HFFc6 (cell line): ENCODE data around the gene DYNC1LI2. TPM values are rescaled to one million over a fixed set of nuclear protein-coding genes. Genes with fewer than 3 reads are reported as not detected.

Experiments
- DNase-seq: peaks from one replicate; pipeline ENCODE4 v3.0.0-alpha.2; 2018
- H3K27ac Mint-ChIP-seq: 2 replicates; pipeline ENCODE4 v1.8.0; 2020; ENCODE audit warnings: mild to moderate bottlenecking, mixed read lengths
- H3K27me3 Mint-ChIP-seq: 2 replicates; pipeline ENCODE4 v1.8.0; 2021; ENCODE audit warnings: mild to moderate bottlenecking, moderate library complexity, mixed read lengths; ENCODE audit not compliant: insufficient read depth
- H3K36me3 Mint-ChIP-seq: 2 replicates; pipeline ENCODE4 v1.8.0; 2021; ENCODE audit warnings: low read depth, mixed read lengths
- H3K4me1 Mint-ChIP-seq: 2 replicates; pipeline ENCODE4 v1.8.0; 2020; ENCODE audit warnings: low read depth, mixed read lengths
- H3K4me3 Mint-ChIP-seq: 2 replicates; pipeline ENCODE4 v1.8.0; 2020; ENCODE audit warnings: mild to moderate bottlenecking, moderate library complexity, mixed read lengths
- H3K9me3 Mint-ChIP-seq: 2 replicates; pipeline ENCODE4 v1.8.0; 2020; ENCODE audit warnings: mild to moderate bottlenecking, mixed read lengths
- total RNA-seq, 6 experiments: library from RNA; stranded (reverse); fragmentation: NEBNext Ultra II Directional; extraction: Animal tissue kit (Norgen Biotek cat#: 25700); gene quantifications; 2 replicates in 1 of 6; 3 replicates in 5 of 6; pipeline ENCODE4 v1.2.3, GENCODE V29; 2021
- TF ChIP-seq, protein P1 (sequence below): fragments of 200-600 bp; sonication (generic); IDR thresholded peaks from 2 replicates; pipeline ENCODE4 v1.5.0; 2021; ENCODE audit warnings: antibody characterized with exemption, mild to moderate bottlenecking

The DYNC1LI2 gene
- total RNA-seq, 6 experiments from 2014 or later: 84.7 to 103 (median 99.7) TPM

DNA sequence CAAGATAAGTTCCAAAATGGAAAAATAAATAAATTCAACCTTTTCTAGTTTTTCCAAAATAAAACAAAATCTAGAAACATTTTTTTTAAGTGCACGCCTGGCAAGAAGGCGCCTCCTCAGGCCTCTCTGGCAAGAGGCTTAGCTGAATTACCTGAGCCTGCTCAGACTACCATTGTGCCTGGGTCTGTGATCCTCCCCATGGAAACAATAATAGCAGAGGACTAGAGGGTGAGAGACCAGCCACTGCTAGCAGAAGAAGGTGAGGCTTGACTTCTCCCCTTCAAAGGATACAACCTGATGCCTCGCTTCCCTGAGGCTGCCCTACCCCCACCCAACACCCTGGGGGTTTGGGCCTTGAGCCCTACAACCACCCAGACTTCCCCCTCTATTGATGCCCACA, 35.1 kb upstream of the DYNC1LI2 start:
- Mint-ChIP-seq H3K9me3 (no peaks in the 10 kb centered on the region), H3K36me3 (no peaks in the 10 kb centered on the region), H3K4me3 (no peak overlapping the region), H3K27ac (no peak overlapping the region), H3K4me1 (no peaks in the 10 kb centered on the region), H3K27me3 (no peaks in the 10 kb centered on the region)
- TF ChIP-seq, protein P1, sequence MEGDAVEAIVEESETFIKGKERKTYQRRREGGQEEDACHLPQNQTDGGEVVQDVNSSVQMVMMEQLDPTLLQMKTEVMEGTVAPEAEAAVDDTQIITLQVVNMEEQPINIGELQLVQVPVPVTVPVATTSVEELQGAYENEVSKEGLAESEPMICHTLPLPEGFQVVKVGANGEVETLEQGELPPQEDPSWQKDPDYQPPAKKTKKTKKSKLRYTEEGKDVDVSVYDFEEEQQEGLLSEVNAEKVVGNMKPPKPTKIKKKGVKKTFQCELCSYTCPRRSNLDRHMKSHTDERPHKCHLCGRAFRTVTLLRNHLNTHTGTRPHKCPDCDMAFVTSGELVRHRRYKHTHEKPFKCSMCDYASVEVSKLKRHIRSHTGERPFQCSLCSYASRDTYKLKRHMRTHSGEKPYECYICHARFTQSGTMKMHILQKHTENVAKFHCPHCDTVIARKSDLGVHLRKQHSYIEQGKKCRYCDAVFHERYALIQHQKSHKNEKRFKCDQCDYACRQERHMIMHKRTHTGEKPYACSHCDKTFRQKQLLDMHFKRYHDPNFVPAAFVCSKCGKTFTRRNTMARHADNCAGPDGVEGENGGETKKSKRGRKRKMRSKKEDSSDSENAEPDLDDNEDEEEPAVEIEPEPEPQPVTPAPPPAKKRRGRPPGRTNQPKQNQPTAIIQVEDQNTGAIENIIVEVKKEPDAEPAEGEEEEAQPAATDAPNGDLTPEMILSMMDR: no peak
- DNase-seq: no peak

DNA sequence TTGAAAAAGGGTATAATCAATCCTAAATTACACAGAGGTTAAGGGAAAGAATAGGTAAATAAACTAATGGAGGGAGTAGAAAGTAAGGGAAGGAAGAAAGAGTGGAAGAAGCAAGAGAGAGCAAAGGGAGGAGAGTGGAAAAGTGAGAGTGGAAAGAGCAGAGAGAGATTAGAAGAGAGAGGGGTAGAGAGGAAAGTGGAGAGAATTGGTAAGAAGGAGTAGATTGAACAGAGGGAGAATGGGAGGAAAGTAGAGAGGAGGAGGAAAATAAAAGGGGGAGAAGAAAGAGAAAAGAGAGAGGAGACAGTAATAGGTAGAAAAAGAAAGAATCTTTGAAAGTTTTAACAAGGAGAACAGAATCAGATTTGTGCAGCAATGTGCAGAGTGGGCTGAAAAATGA, 25.0 kb upstream of the DYNC1LI2 start:
- no peak overlapping the region for H3K4me3 Mint-ChIP-seq
- TF ChIP-seq, protein P1: no peak
- H3K4me1 Mint-ChIP-seq: no peaks in the 10 kb centered on the region
- peaks cover 2% of the 10 kb centered on the region; the same call in 1 of the 2 replicates for H3K27me3 Mint-ChIP-seq
- no peaks in the 10 kb centered on the region for H3K36me3 Mint-ChIP-seq
- no peaks in the 10 kb centered on the region for H3K9me3 Mint-ChIP-seq
- no peak for DNase-seq
- no peak overlapping the region for H3K27ac Mint-ChIP-seq

DNA sequence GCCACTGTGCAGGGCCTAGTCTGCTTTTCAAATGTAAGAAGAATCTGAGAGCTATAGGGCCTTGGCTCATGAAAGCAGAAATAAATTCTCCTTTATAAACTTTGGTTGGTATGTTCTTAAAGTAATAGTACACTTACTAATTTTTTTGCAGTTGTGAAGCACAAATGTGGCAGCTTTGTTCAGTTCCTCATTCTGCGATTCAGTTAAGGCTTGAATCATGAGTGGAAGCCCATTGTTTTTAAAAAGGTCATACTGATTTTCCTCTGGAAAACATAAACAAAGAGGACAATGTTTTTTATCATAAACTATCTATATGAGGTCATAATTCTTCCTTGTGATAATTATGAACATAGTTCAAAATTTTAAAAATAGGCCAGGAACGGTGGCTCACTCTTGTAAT, 23.6 kb upstream of the DYNC1LI2 start:
- H3K27me3 Mint-ChIP-seq: peaks cover 2% of the 10 kb centered on the region; the same call in 1 of the 2 replicates
- no peak overlapping the region for H3K27ac Mint-ChIP-seq

DNA sequence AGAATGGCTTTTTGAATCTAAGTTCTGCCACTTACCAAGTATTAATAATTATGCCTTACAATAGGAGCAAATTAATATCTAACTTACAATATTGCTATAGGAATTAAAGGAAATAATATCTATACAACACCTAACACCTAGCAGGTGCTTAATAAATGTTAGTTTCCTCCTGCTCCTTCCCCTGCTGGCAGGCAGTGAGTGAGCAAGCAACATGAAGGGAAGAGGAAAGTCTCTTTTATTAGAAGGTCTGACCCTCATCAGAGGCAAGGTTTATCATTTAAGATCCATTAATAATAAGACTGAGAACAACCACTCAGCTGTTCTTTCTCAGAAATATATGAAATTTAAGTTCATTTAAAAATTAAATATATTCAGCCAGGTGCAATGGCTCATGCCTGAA, 6.7 kb upstream of the DYNC1LI2 start:
- Mint-ChIP-seq H3K27ac (no peak overlapping the region), H3K4me3 (no peak overlapping the region), H3K9me3 (no peaks in the 10 kb centered on the region), H3K27me3 (peaks cover 3% of the 10 kb centered on the region), H3K4me1 (no peaks in the 10 kb centered on the region), H3K36me3 (no peaks in the 10 kb centered on the region)
- TF ChIP-seq, protein P1: peak; percentile 17; the same call in 1 of the 2 replicates
- DNase-seq: no peak

More for the DNA sequence above, 23.6 kb upstream of the DYNC1LI2 start:
- TF ChIP-seq, protein P1: no peak
- no peak for DNase-seq
- Mint-ChIP-seq H3K36me3 (no peaks in the 10 kb centered on the region), H3K9me3 (no peaks in the 10 kb centered on the region), H3K4me1 (no peaks in the 10 kb centered on the region), H3K4me3 (no peak overlapping the region)

DNA sequence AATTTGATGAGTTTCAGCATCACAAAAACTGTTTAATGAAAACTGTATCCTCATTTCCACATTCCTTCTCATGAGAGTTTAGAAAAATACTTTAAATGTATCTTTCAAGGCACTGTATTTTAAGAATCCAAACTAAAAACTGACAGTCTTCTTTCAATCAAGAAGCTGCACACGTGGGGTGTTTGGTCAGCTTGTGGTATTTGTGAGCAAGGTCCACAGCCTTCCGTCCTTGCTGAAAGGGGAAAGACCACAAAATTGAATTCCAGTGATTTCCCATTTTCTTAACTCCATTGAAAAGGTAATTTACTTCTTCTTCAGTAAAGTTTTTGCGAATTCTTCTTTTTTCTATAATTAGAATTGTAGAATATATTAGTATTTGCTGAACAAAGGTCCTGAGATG, 3.4 kb upstream of the DYNC1LI2 start:
- no peak overlapping the region for H3K27ac Mint-ChIP-seq
- peaks cover 12% of the 10 kb centered on the region for H3K36me3 Mint-ChIP-seq
- H3K4me3 Mint-ChIP-seq: no peak overlapping the region
- H3K4me1 Mint-ChIP-seq: peaks cover 19% of the 10 kb centered on the region
- no peaks in the 10 kb centered on the region; the same call in 1 of the 2 replicates for H3K9me3 Mint-ChIP-seq
- no peak for DNase-seq
- TF ChIP-seq, protein P1: no peak
- peaks cover 1% of the 10 kb centered on the region for H3K27me3 Mint-ChIP-seq

DNA sequence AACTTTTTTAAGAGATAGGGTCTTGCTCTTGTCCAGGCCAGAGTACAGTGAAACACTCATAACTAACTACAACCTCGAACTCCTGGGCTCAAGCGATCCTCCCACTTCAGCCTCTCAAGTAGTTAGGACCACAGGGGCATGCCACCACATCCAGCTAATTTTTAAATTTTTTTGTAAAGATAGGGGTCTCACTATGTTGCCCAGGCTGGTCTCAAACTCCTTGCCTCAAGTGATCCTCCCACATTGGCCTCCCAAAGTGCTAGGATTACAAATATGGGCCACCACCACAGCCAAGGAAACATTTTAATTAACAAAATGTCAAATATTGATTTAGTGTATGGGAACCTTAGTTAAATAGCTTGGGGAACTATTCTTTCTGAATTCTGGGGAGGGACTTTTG, 2.8 kb upstream of the DYNC1LI2 start:
- TF ChIP-seq, protein P1: no peak
- no peaks in the 10 kb centered on the region; the same call in 1 of the 2 replicates for H3K9me3 Mint-ChIP-seq
- DNase-seq: no peak
- H3K27ac Mint-ChIP-seq: no peak overlapping the region
- H3K4me3 Mint-ChIP-seq: no peak overlapping the region
- H3K27me3 Mint-ChIP-seq: peaks cover 1% of the 10 kb centered on the region
- peaks cover 18% of the 10 kb centered on the region for H3K36me3 Mint-ChIP-seq
- H3K4me1 Mint-ChIP-seq: peaks cover 25% of the 10 kb centered on the region
